Breast epithelium (tissue), 3 donors: ENCODE measurements around the gene FCER2.

ENCODE experiments used
- CTCF ChIP-seq, 3 donors: fragments of 450-650 bp; IDR thresholded peaks; one replicate each; pipeline ENCODE4 v1.5.1; 2016 to 2017; ENCODE audit warnings: antibody characterized with exemption in 3 of 3, mild to moderate bottlenecking in 3 of 3, moderate library complexity in 3 of 3
- POLR2A ChIP-seq: fragments of 450-650 bp; IDR thresholded peaks from one replicate; pipeline ENCODE4 v1.6.1; 2016; ENCODE audit warnings: antibody characterized with exemption, mild to moderate bottlenecking, moderate library complexity

DNA sequence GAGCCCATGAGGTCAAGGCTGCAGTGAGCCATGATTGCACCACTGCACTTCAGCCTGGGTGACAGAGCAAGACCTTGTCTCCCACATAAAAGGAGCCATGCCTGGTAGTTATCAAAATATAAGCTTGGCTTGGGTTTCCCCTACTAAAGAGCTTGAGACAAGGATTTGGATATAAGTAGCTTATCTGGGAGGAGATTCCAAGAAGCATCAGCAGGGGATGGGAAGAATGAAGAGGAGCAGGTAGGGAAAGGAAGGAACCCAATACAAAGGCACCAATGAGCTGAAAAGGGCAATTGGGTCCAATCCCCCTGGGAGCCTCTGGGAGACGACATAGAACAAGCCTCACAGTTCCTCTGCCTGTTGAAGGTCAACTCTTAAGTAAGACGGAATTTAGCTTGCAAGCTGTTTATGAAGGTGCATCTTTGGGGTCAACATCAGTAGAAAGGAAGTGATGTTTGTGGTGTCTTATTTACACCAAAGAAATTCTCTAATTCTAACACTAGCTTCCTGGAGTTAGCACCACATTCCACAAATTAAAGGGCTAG, 37.4 kb upstream of the FCER2 start:
- no peak for TF ChIP-seq CTCF (IDR thresholded peaks at IDR 0.05)
- no peak for TF ChIP-seq POLR2A
